CD4-positive, alpha-beta T cell treated with Interleukin-1 beta for 1 hour (primary cell): ENCODE measurements around the gene AMZ2.
A peak's percentile ranks its signal among the peaks of the same experiment; 100 is the strongest.

Experiments used
- DNase-seq, 2 donors: peaks; one replicate each; pipeline ENCODE4 v3.0.0-alpha.2; 2020 to 2022

Gene AMZ2

DNA sequence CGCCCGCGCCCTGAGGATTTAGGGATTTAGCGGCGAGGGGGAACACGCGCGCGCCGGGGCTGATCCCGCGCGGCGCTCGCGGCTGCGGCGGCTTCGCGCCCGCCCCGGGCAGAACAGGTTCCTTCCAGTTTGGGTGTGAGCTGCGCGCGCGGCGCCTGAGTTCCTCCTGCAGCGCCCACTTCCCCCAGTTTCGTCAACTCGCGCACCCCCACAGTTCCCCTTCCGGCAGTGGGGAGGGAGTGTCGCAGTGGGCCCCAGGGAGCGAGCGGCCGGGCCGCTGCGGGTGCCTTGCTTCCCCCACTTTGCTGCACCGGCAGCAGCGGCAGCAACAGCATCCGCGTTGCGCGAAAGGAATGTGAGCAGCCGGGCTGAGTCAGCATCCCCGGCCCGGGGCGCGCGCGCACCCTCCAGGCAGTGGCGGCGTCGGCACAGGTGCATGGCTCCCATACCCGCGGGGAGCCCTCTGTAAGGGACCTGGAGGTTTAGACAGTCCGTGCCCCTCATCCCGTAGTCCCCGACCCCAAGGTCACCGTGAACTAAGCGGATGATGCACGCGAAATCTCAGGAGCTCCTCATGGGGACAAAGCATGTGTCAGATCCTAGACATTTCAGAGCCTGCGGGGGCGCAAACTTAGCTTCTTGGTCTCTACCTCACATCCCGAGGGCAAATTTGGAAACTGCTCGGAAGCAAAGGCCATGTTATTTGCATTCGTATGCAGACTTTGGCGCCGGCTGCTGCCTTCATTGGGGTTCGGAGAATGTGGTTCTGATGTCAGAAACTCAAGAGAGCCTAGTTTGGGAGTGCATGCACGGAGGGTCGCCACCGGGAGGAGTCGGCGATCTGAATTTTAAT, 44.2 kb downstream of the AMZ2 start:
- peak; percentile 94 to 96 for DNase-seq

DNA sequence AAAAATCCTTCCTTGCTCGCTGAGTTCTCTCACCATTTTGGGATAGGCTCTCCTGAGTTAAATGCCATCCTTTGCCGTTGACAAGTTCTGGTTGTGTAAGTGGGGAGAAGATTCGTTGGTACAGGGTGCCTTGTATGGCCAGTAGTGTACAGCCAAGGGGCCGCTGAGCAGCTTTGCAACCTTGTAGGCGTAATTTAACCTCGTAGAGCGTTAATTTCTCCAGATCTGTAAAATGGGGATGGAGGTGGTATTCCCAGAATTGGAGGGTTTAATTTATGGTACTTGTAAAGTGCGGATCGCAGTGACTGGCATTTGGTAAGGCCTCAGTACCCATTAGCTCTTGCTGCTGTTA, 44.8 kb downstream of the AMZ2 start:
- DNase-seq, result no peak

- DNase-seq, result no peak
Measured at GRCh38 chr17:68293490-68294195, 45.8 kb downstream of the AMZ2 start.

GRCh38 chr17:68294196-68294555, 46.3 kb downstream of the AMZ2 start:
- DNase-seq, result no peak

GRCh38 chr17:68294617-68295016, 46.8 kb downstream of the AMZ2 start:
- DNase-seq, result no peak

DNA sequence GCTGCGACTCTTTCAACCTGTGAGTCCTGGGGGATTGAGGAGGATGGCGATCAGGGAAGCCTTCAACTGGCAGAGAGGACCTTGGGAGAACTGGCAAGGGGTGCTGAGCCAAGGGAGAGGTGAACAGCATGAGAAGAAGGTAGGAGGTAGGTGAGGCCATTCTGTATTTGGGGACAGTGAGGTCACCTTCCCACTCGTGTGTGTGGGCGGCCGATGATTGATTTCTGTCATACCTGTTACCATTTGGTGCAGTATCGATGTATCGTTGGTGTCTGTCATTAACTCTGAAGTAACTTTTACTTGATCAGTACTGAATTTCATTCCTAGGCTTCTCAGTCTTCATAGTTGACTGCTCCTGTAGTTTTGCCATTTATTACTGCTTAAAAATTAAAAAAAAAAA, 47.2 kb downstream of the AMZ2 start:
- no peak for DNase-seq

- DNase-seq, result peak; percentile 61 to 77
Measured at GRCh38 chr17:68296217-68297191, 48.7 kb downstream of the AMZ2 start.

DNA sequence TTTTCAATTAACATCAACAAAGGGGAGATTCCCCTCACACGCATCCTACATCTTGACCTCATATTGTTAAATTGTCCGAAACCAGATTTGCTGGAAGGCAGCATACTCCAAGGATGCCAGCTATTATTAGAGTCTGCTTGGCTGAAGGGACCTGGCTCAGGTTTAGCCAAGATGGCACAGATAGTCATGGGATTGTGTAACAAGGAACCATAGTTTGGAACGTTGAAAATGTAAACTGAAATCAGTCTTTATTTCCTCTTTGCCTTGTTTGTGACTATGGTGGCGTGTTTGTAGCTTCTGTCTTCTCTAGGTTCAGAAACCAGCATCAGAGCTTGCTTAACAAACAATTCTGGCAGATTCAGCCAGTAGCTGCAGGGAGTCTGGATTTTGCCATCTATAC, 49.4 kb downstream of the AMZ2 start:
- no peak for DNase-seq

GRCh38 chr17:68298601-68299000, 50.8 kb downstream of the AMZ2 start:
- no peak for DNase-seq

DNA sequence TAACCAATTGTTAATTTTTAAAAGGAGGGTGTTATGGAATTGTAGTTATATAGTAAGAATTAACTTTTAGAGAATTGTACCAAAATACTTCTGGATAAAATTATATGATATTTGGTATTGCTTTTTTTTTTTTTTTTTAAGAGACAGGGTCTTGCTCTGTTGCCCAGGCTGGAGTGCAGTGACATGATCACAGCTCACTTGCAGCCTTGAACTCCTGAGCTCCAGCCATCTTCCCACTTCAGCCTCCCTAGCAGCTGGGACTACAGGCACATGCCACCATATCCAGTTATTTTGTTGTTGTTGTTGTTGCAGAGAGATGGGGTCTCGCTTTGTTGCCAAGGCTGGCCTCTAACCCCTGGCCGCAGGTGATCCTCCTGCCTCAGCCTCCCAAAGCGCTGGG, 52.0 kb downstream of the AMZ2 start:
- DNase-seq, result no peak

GRCh38 chr17:68301438-68301959, 53.7 kb downstream of the AMZ2 start:
- DNase-seq, result no peak

DNA sequence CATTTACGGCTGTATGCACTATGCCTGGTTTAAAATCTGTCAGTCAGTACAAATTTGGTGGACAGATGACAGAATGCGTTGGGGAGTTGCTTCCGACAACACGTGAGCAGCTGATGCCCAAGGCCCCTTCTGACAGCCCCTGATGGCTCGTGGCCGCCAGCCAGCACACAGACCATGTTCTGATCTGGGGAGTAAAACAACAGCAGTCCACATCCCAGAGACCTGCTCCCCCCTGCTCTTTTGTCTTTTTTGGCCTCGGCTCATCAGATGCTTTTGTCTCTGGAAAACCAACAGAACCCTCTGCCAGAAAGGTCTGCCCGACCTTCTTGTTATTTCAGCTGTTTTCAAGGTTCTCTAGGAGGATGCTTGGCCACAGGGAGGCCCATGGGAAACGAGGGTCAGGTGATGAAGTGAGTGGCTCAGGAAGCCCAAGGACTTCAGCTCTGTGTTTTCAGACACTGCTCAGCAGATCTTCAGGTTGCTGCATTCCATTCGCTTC, 54.3 kb downstream of the AMZ2 start:
- no peak for DNase-seq

- no peak for DNase-seq
Measured at GRCh38 chr17:68302666-68303065, 54.8 kb downstream of the AMZ2 start.

- no peak for DNase-seq
Measured at GRCh38 chr17:68304706-68305105, 56.9 kb downstream of the AMZ2 start.

DNA sequence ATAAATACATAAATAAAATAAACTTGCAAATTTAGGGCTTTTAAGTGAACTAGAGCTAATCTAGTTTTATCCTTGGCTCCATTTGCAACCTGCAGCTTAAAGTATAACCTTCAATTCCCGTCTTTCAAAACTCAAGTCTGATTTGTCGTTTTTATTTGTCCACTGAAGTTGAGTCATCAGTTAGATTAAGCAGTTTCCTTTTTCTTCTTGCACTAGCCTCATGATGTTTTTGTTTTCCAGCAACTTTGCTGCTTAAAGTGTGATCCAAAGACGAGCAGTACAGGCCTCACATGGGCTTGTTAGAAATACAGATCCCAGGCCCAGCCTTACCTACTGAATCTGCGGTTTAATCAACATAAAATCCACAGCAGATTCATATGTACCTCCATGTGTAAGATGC, 57.3 kb downstream of the AMZ2 start:
- DNase-seq, result no peak
